ENCODE measurements around the gene KIF2C.
"Not testable (repeated sequence)": the region's sequence is repeated elsewhere in the genome, so short reads cannot be mapped to it uniquely, and the experiment has no call there.

Gene KIF2C

GRCh38 chr1:44808063-44808937 lies 68.7 kb downstream of the KIF2C start, which contains the start of gene BTBD19:
TSS of gene BTBD19 (plus strand) at chr1:44808523. CDS start at chr1:44808821, 298 bp downstream.
- DNase-seq (ENCODE audit: low read depth), result no peak
- TF ChIP-seq, protein P1, sequence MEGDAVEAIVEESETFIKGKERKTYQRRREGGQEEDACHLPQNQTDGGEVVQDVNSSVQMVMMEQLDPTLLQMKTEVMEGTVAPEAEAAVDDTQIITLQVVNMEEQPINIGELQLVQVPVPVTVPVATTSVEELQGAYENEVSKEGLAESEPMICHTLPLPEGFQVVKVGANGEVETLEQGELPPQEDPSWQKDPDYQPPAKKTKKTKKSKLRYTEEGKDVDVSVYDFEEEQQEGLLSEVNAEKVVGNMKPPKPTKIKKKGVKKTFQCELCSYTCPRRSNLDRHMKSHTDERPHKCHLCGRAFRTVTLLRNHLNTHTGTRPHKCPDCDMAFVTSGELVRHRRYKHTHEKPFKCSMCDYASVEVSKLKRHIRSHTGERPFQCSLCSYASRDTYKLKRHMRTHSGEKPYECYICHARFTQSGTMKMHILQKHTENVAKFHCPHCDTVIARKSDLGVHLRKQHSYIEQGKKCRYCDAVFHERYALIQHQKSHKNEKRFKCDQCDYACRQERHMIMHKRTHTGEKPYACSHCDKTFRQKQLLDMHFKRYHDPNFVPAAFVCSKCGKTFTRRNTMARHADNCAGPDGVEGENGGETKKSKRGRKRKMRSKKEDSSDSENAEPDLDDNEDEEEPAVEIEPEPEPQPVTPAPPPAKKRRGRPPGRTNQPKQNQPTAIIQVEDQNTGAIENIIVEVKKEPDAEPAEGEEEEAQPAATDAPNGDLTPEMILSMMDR (IDR thresholded peaks at IDR 0.05; ENCODE audit: insufficient read depth, low read depth, low read length, missing control alignments), result no peak
- H3K4me3 ChIP-seq (ENCODE audit: low read length), result no peak within 1 kb of the TSS

- no peak overlapping the region for H3K4me3 ChIP-seq (ENCODE audit: low read length)
- no peak for DNase-seq (ENCODE audit: low read depth)
- TF ChIP-seq, protein P1 (IDR thresholded peaks at IDR 0.05; ENCODE audit: insufficient read depth, low read depth, low read length, missing control alignments), result peak; percentile 8
These were observed 69.6 kb downstream of the KIF2C start for GRCh38 chr1:44808938-44809917.

DNA sequence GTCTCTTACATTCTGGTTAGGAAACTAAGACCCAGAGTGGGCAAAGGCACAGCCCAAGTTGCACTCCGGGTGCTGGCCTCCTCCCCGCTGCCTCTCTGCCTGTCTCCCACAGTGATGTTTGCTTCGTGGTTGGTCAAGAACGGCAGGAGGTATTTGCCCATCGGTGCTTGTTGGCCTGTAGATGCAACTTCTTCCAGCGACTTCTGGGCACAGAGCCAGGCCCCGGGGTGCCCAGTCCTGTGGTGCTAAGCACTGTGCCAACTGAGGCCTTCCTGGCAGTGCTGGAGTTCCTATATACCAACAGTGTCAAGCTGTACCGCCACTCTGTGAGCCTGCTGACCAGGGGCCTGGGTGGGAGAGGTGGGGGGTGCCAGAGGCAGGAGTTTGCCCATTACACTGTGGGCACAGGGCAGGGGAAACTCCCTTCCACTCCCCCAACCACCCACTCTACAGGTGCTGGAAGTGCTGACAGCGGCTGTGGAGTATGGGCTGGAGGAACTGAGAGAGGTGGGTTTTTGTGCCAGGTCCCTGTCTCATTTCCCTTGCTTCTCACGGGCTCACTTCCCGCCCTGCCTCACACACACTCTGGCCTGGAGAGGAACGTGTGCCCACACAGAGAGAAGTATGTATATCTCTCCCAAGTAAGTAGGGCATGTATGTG lies 70.6 kb downstream of the KIF2C start:
- DNase-seq (ENCODE audit: low read depth), result no peak
- no peak overlapping the region for H3K4me3 ChIP-seq (ENCODE audit: low read length)
- TF ChIP-seq, protein P1 (IDR thresholded peaks at IDR 0.05; ENCODE audit: insufficient read depth, low read depth, low read length, missing control alignments), result no peak

DNA sequence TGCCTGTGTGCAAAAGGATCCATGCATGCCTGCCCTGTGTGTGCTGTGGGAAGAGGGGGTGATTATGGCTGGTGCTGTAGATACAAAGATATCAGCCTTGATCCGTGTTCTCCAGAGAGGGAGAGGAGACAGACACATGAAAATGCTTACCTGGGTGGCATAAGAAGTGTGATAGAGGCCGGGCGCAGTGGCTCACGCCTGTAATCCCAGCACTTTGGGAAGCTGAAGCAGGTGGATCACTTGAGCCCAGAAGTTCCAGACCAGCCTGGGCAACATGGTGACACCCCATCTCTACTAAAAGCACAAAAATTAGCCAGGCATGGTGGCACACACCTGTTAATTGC lies 71.1 kb downstream of the KIF2C start:
- not testable (repeated sequence) for DNase-seq (ENCODE audit: low read depth); H3K4me3 ChIP-seq (ENCODE audit: low read length)

GRCh38 chr1:44811234-44811633 lies 71.6 kb downstream of the KIF2C start:
- no peak for DNase-seq (ENCODE audit: low read depth)
- H3K4me3 ChIP-seq (ENCODE audit: low read length), result no peak overlapping the region
- TF ChIP-seq, protein P1 (IDR thresholded peaks at IDR 0.05; ENCODE audit: insufficient read depth, low read depth, low read length, missing control alignments), result no peak

- TF ChIP-seq, protein P1 (IDR thresholded peaks at IDR 0.05; ENCODE audit: insufficient read depth, low read depth, low read length, missing control alignments), result no peak
- H3K4me3 ChIP-seq (ENCODE audit: low read length), result peak overlapping the region; percentile 56
- no peak for DNase-seq (ENCODE audit: low read depth)
These were observed 73.3 kb downstream of the KIF2C start for GRCh38 chr1:44812822-44813543.

DNA sequence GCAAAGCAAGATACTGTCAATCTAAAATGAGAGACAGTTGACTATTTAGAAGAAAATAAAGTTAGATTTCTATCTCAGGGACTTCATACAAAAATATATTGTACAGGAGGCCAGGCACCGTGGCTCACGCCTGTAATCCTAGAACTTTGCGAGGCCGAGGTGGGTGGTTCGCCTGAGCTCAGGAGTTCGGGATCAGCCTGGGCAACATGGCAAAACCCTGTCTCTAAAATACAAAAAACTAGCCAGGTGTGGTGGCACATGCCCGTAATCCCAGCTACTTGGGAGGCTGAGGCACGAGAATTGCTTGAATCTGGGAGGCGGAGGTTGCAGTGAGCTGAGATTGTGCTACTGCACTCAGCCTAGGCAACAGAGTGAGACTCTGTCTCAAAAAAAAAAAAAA lies 76.3 kb downstream of the KIF2C start:
- not testable (repeated sequence) for DNase-seq (ENCODE audit: low read depth); H3K4me3 ChIP-seq (ENCODE audit: low read length)
